NCI-H345 (cell line): ENCODE results near the gene SEC14L3.
"Not testable (repeated sequence)": the region's sequence is repeated elsewhere in the genome, so short reads cannot be mapped to it uniquely, and the experiment has no call there.

Experiments
- DNase-seq: peaks from one replicate; lab custom pipeline; 2025; lab: John Stamatoyannopoulos, UW

Gene SEC14L3

GRCh38 chr22:30485362-30485988, 13.7 kb upstream of the SEC14L3 start:
- peak; percentile 10 for DNase-seq

- DNase-seq: no peak
These were observed 11.4 kb upstream of the SEC14L3 start for GRCh38 chr22:30483169-30483568.

- no peak for DNase-seq
These were observed 9.9 kb upstream of the SEC14L3 start for GRCh38 chr22:30481711-30482110.

- no peak for DNase-seq
These were observed 8.2 kb upstream of the SEC14L3 start for GRCh38 chr22:30479981-30480380.

GRCh38 chr22:30474683-30475424, 3.0 kb upstream of the SEC14L3 start:
- DNase-seq: peak; percentile 55

GRCh38 chr22:30474121-30474520, 2.3 kb upstream of the SEC14L3 start:
- no peak for DNase-seq

GRCh38 chr22:30472994-30473720, 1.3 kb upstream of the SEC14L3 start:
- no peak for DNase-seq

- no peak for DNase-seq
These were observed 1.2 kb downstream of the SEC14L3 start for GRCh38 chr22:30470655-30471054.

- DNase-seq: no peak
These were observed 2.7 kb downstream of the SEC14L3 start for GRCh38 chr22:30469165-30469564.

- DNase-seq: not testable (repeated sequence)
These were observed 11.3 kb downstream of the SEC14L3 start for GRCh38 chr22:30460555-30460954.

- DNase-seq: peak; percentile 63
These were observed 11.7 kb downstream of the SEC14L3 start for GRCh38 chr22:30460147-30460546.

GRCh38 chr22:30459181-30460052, 12.4 kb downstream of the SEC14L3 start:
- DNase-seq: no peak

- no peak for DNase-seq
These were observed 13.8 kb downstream of the SEC14L3 start for GRCh38 chr22:30457981-30458380.

GRCh38 chr22:30455075-30455840, 16.6 kb downstream of the SEC14L3 start:
- DNase-seq: no peak

- peak; percentile 2 for DNase-seq
These were observed 17.9 kb downstream of the SEC14L3 start for GRCh38 chr22:30453731-30454510.

- no peak for DNase-seq
These were observed 19.0 kb downstream of the SEC14L3 start for GRCh38 chr22:30452861-30453260.

- not testable (repeated sequence) for DNase-seq
These were observed 20.3 kb downstream of the SEC14L3 start for GRCh38 chr22:30451488-30451887.

- DNase-seq: no peak
These were observed 24.2 kb downstream of the SEC14L3 start for GRCh38 chr22:30447656-30448055.

GRCh38 chr22:30445438-30446145, 26.2 kb downstream of the SEC14L3 start:
- no peak for DNase-seq
